ENCODE data around the gene ARHGEF9.
A peak's percentile ranks its signal among the peaks of the same experiment; 100 is the strongest.
"Not testable (repeated sequence)": the region's sequence is repeated elsewhere in the genome, so short reads cannot be mapped to it uniquely, and the experiment has no call there.

ARHGEF9 gene

GRCh38 chrX:63784902-63785707 is at the start of gene ARHGEF9:
ARHGEF9 (minus strand) TSS chrX:63785214; CDS start chrX:63785145, 69 bp downstream.
- Histone ChIP-seq H3K27ac (peak within 1 kb of the TSS; percentile 75), H3K4me2 (peak within 1 kb of the TSS; percentile 77)

GRCh38 chrX:63825446-63825845 is 40.4 kb upstream of the ARHGEF9 start:
- H4K20me1 ChIP-seq, H3K27me3 ChIP-seq, H3K9ac ChIP-seq, H3K4me2 ChIP-seq, H3K36me3 ChIP-seq, H3K4me3 ChIP-seq, H3K4me1 ChIP-seq, H3K27ac ChIP-seq: not testable (repeated sequence)
- peaks cover 54% of the 10 kb centered on the region for H3K9me3 ChIP-seq

More at GRCh38 chrX:63784902-63785707, at the start of gene ARHGEF9:
- no peaks in the 10 kb centered on the region for H3K27me3 ChIP-seq
- no peaks in the 10 kb centered on the region for H3K36me3 ChIP-seq
- peaks cover 20% of the 10 kb centered on the region for H3K4me1 ChIP-seq
- H3K9ac ChIP-seq: peak within 1 kb of the TSS; percentile 72
- peak within 1 kb of the TSS; percentile 66 for H3K4me3 ChIP-seq
- no peak for TF ChIP-seq Cebpa-rat (IDR thresholded peaks at IDR 0.05)
- H4K20me1 ChIP-seq: no peaks in the 10 kb centered on the region
- H3K9me3 ChIP-seq: peaks cover 2% of the 10 kb centered on the region

DNA sequence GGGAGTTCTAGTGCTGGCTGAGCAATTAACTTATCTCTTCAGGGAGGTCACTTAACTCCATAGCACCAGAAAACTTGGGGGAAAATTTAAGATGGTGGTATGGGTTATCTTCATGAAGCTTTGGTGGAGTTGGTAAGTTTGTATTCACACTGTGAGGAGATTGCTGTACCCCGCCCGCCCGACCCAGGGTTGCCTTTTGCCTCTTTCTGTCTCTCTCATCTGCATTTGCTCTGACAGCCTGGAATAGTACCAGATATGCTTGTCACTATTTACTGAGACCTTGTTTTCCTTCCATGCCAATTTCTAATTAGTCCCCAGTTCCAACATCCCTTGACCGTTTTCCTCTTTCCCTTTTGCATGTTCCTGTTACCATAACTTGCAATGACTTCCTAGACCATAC is 33.1 kb upstream of the ARHGEF9 start:
- H3K9ac ChIP-seq: no peak overlapping the region

GRCh38 chrX:63817696-63818095 is 32.7 kb upstream of the ARHGEF9 start:
- no peaks in the 10 kb centered on the region for H3K4me1 ChIP-seq
- no peak overlapping the region for H3K9ac ChIP-seq
- H3K4me2 ChIP-seq: no peak overlapping the region
- no peaks in the 10 kb centered on the region for H3K27me3 ChIP-seq
- no peaks in the 10 kb centered on the region for H4K20me1 ChIP-seq
- H3K4me3 ChIP-seq: no peak overlapping the region
- H3K9me3 ChIP-seq: peaks cover 4% of the 10 kb centered on the region
- no peaks in the 10 kb centered on the region for H3K36me3 ChIP-seq
- no peak overlapping the region for H3K27ac ChIP-seq
- TF ChIP-seq Cebpa-rat (IDR thresholded peaks at IDR 0.05): no peak

More for the DNA sequence above, 33.1 kb upstream of the ARHGEF9 start:
- Histone ChIP-seq H3K9me3 (peaks cover 8% of the 10 kb centered on the region), H3K27ac (no peak overlapping the region), H4K20me1 (no peaks in the 10 kb centered on the region), H3K4me3 (no peak overlapping the region), H3K4me1 (no peaks in the 10 kb centered on the region), H3K4me2 (no peak overlapping the region), H3K36me3 (no peaks in the 10 kb centered on the region), H3K27me3 (no peaks in the 10 kb centered on the region)
- no peak for TF ChIP-seq Cebpa-rat (IDR thresholded peaks at IDR 0.05)

DNA sequence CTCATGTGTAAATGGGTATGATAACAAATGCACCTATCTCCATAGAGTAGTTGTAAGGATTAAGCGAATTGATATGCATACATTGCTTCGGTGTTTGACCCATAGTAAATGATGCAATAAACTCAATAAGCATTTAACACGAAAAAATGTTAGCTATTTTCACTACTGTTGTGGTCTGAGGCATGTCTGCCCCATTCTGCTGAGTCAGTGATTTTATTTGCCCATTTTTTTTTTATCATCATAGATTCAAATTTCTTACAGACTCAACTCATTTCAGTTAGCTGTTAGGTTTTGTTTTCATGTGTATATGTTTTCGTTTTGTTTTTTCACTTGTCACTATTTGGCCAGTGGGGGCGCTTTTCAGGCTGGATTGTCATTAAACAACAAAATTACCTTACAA is 27.8 kb upstream of the ARHGEF9 start:
- Histone ChIP-seq H3K9ac (no peak overlapping the region), H3K36me3 (no peaks in the 10 kb centered on the region), H3K4me3 (no peak overlapping the region), H3K9me3 (no peaks in the 10 kb centered on the region), H3K27me3 (no peaks in the 10 kb centered on the region), H3K4me2 (no peak overlapping the region), H3K27ac (no peak overlapping the region), H3K4me1 (no peaks in the 10 kb centered on the region), H4K20me1 (no peaks in the 10 kb centered on the region)
- no peak for TF ChIP-seq Cebpa-rat (IDR thresholded peaks at IDR 0.05)

DNA sequence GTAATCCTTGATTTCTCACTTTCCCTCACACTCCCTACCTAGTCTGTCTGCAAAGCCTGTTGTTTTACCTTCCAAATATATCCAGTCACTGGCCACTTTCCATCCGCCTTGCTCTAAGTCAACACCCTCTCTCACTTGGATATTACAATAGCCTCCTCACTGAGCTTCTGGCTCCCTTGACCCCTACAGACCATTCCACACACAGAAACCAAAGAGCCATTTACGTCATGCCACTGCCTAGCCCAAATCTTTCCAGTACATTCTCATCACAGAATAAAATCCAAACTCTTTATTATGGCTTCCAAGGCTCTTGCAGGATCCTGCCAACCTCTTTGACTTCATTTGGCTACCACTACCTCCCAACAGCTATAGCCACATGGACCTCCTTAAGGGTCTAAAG is 25.7 kb upstream of the ARHGEF9 start:
- Histone ChIP-seq H4K20me1 (no peaks in the 10 kb centered on the region), H3K9ac (no peak overlapping the region), H3K4me2 (no peak overlapping the region), H3K36me3 (no peaks in the 10 kb centered on the region), H3K4me1 (no peaks in the 10 kb centered on the region), H3K27ac (no peak overlapping the region), H3K9me3 (no peaks in the 10 kb centered on the region), H3K27me3 (no peaks in the 10 kb centered on the region), H3K4me3 (no peak overlapping the region)
- no peak for TF ChIP-seq Cebpa-rat (IDR thresholded peaks at IDR 0.05)

DNA sequence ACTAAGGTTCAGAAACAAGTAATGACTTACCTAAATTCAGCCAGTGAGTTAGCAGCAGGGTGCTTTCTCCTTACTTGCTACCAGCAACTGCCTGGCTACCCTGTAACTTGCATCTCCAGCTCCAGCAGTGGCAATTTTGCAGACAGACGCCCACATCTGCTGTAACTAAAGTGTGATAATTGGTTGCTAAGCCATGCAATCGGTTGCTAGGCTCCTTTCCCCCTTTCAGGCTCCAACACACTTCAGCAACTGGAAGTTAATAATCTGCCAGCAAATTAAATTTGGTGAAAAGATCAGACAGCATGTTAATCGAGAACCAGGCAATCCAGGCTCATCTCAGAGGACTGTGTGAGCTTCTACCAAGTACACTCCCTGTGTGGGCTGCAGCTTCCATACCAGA is 24.2 kb upstream of the ARHGEF9 start:
- H3K9ac ChIP-seq: no peak overlapping the region
- H3K27me3 ChIP-seq: no peaks in the 10 kb centered on the region
- TF ChIP-seq Cebpa-rat (IDR thresholded peaks at IDR 0.05): no peak
- H4K20me1 ChIP-seq: no peaks in the 10 kb centered on the region
- H3K4me1 ChIP-seq: no peaks in the 10 kb centered on the region
- H3K36me3 ChIP-seq: no peaks in the 10 kb centered on the region
- no peak overlapping the region for H3K4me3 ChIP-seq
- H3K27ac ChIP-seq: no peak overlapping the region
- no peaks in the 10 kb centered on the region for H3K9me3 ChIP-seq
- no peak overlapping the region for H3K4me2 ChIP-seq

DNA sequence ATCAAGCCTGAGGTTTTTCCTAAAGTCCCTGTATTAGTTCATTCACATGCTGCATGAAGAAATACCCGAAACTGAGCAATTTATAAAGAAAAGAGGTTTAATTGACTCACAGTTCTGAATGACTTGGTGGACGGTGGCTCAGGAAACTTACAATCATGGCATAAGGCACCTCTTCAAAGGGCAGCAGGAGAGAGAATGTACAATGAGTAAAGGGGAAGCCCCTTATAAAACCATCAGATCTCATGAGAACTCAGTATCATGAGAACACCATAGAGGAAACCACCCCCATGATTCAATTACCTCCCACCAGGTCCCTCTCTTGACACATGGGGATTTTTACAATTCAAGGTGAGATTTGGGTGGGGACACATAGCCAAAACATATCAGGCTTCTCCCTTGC is 10.4 kb upstream of the ARHGEF9 start:
- not testable (repeated sequence) for H3K4me2 ChIP-seq, H3K27ac ChIP-seq, H4K20me1 ChIP-seq, H3K4me3 ChIP-seq, H3K4me1 ChIP-seq, H3K9ac ChIP-seq, H3K9me3 ChIP-seq, H3K36me3 ChIP-seq
- peaks cover 36% of the 10 kb centered on the region for H3K27me3 ChIP-seq

- no peak for TF ChIP-seq Cebpa-rat (IDR thresholded peaks at IDR 0.05)
- H3K9ac ChIP-seq: peak overlapping the region; percentile 72; the same call in 1 of the 2 replicates
- H3K27ac ChIP-seq: 0 out of 2 replicates have a peak overlapping the region, but pooled peaks have one; percentile 75
Measured at GRCh38 chrX:63785708-63786040, 660 bp upstream of the ARHGEF9 start.

DNA sequence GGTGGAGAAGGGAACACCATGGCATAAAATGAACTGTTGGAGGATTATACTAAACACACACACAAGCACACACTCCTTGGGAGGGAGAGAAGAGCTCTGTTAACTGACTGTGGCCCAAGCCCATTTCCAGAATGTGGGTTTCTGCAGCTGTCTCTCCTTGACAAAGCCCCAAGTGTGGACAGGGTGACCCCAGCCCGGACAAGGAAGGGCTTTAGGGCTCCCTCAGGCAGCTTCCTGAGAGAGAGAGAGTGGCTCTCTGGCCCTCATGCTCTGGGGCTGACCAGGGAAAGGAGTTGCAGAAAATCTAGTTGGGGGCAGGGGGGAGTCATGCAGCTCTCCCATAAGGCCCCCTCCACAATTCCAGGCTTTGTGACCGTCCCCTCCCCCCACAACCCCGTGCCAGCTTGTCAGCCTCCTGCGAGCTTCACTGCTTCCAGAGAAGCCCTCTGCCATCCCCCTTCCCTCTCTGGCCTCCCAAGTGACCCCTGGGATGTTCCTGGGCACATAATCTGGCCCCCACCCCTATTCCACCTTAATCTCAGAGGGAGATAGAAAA is 590 bp downstream of the ARHGEF9 start:
- Histone ChIP-seq H3K27me3 (no peaks in the 10 kb centered on the region; the same call in 1 of the 2 replicates), H3K4me1 (peaks cover 20% of the 10 kb centered on the region), H3K27ac (peak overlapping the region; percentile 75), H4K20me1 (no peaks in the 10 kb centered on the region), H3K9ac (peak overlapping the region; percentile 72), H3K36me3 (no peaks in the 10 kb centered on the region), H3K9me3 (peaks cover 9% of the 10 kb centered on the region), H3K4me2 (peak overlapping the region; percentile 77), H3K4me3 (peak overlapping the region; percentile 66)
- no peak for TF ChIP-seq Cebpa-rat (IDR thresholded peaks at IDR 0.05)

More at GRCh38 chrX:63785708-63786040, 660 bp upstream of the ARHGEF9 start:
- Histone ChIP-seq H3K9me3 (no peaks in the 10 kb centered on the region), H3K36me3 (no peaks in the 10 kb centered on the region), H3K4me1 (peaks cover 20% of the 10 kb centered on the region), H3K4me3 (peak overlapping the region; percentile 66), H3K27me3 (no peaks in the 10 kb centered on the region), H4K20me1 (no peaks in the 10 kb centered on the region), H3K4me2 (peak overlapping the region; percentile 77)

Data from BLaER1 (cell line).